GM18858 (cell line): ENCODE data around the gene RASGRF2.

Experiments
- ATAC-seq: cut with Tn5 transposase; IDR thresholded peaks from one replicate; pipeline ENCODE4 v1.9.1; 2021; ENCODE audit not compliant: unreplicated experiment

The RASGRF2 gene

GRCh38 chr5:81194633-81195334 lies 234.6 kb downstream of the RASGRF2 start:
- no peak for ATAC-seq

- no peak for ATAC-seq
These were observed 235.3 kb downstream of the RASGRF2 start for GRCh38 chr5:81195335-81195929.

- ATAC-seq, result no peak
These were observed 242.5 kb downstream of the RASGRF2 start for GRCh38 chr5:81202655-81203054.

GRCh38 chr5:81203729-81204128 lies 243.6 kb downstream of the RASGRF2 start:
- ATAC-seq, result no peak

GRCh38 chr5:81204205-81204604 lies 244.0 kb downstream of the RASGRF2 start:
- no peak for ATAC-seq

GRCh38 chr5:81205058-81205457 lies 244.9 kb downstream of the RASGRF2 start:
- ATAC-seq, result no peak

GRCh38 chr5:81207009-81207408 lies 246.8 kb downstream of the RASGRF2 start:
- no peak for ATAC-seq

- no peak for ATAC-seq
These were observed 248.7 kb downstream of the RASGRF2 start for GRCh38 chr5:81208904-81209303.

GRCh38 chr5:81209386-81209785 lies 249.2 kb downstream of the RASGRF2 start:
- no peak for ATAC-seq

- ATAC-seq, result no peak
These were observed 249.8 kb downstream of the RASGRF2 start for GRCh38 chr5:81209869-81210493.

GRCh38 chr5:81212211-81212751 lies 252.1 kb downstream of the RASGRF2 start:
- ATAC-seq, result peak; percentile 45

GRCh38 chr5:81213070-81213469 lies 252.9 kb downstream of the RASGRF2 start:
- ATAC-seq, result no peak

- no peak for ATAC-seq
These were observed 254.7 kb downstream of the RASGRF2 start for GRCh38 chr5:81214848-81215247.

- ATAC-seq, result no peak
These were observed 256.0 kb downstream of the RASGRF2 start for GRCh38 chr5:81216152-81216551.

GRCh38 chr5:81219389-81219788 lies 259.2 kb downstream of the RASGRF2 start:
- no peak for ATAC-seq

- no peak for ATAC-seq
These were observed 262.1 kb downstream of the RASGRF2 start for GRCh38 chr5:81222285-81222684.

GRCh38 chr5:81225463-81225862 lies 265.3 kb downstream of the RASGRF2 start:
- ATAC-seq, result no peak

GRCh38 chr5:81226286-81226685 lies 266.1 kb downstream of the RASGRF2 start:
- no peak for ATAC-seq

GRCh38 chr5:81226949-81227348 lies 266.8 kb downstream of the RASGRF2 start:
- ATAC-seq, result no peak

GRCh38 chr5:81228084-81228483 lies 267.9 kb downstream of the RASGRF2 start:
- ATAC-seq, result no peak

- no peak for ATAC-seq
These were observed 270.3 kb downstream of the RASGRF2 start for GRCh38 chr5:81230416-81230815.

GRCh38 chr5:81232464-81233079 lies 272.4 kb downstream of the RASGRF2 start:
- ATAC-seq, result no peak
